Heart left ventricle (tissue), 16 donors: ENCODE data around the gene TXNDC9. TPM values are rescaled to one million over a fixed set of nuclear protein-coding genes. Genes with fewer than 3 reads are reported as not detected.
"Not testable (repeated sequence)": the region's sequence is repeated elsewhere in the genome, so short reads cannot be mapped to it uniquely, and the experiment has no call there.

ENCODE experiments used
- ATAC-seq, 4 donors: fragments of 200-7000 bp; cut with Tn5 transposase; one replicate each; pipeline ENCODE4 v1.9.1; 2020 to 2022; ENCODE audit warnings: moderate library complexity in 4 of 4, mild to moderate bottlenecking in 3 of 4, moderate number of reproducible peaks in 1 of 4
- DNase-seq, 5 donors: peaks; one replicate each; pipeline ENCODE4 v3.0.0-alpha.2; 2020
- H3K27ac ChIP-seq, 12 donors: fragments of 200-600 bp; sonication (generic) in 4 of 12; one replicate each; pipeline versions ENCODE4 v1.5.0 to v1.8.0; 2016 to 2022; ENCODE audit warnings: mild to moderate bottlenecking in 2 of 12
- H3K27me3 ChIP-seq, 9 donors: fragments of 200-600 bp; sonication (generic) in 2 of 9; one replicate each; pipeline versions ENCODE4 v1.5.1 to v1.8.0; 2016 to 2022; ENCODE audit warnings: mild to moderate bottlenecking in 3 of 9
- H3K36me3 ChIP-seq, 9 donors: fragments of 200-600 bp; sonication (generic) in 2 of 9; one replicate each; pipeline versions ENCODE4 v1.5.0 to v1.8.0; 2018 to 2022; ENCODE audit warnings: mild to moderate bottlenecking in 2 of 9
- H3K4me1 ChIP-seq, 12 donors: fragments of 200-600 bp; sonication (generic) in 4 of 12; one replicate each; pipeline versions ENCODE4 v1.5.0 to v1.8.0; 2016 to 2022; ENCODE audit warnings: mild to moderate bottlenecking in 3 of 12
- H3K4me3 ChIP-seq, 12 donors: fragments of 200-600 bp; sonication (generic) in 4 of 12; one replicate each; pipeline versions ENCODE4 v1.5.0 to v1.8.0; 2017 to 2022; ENCODE audit warnings: mild to moderate bottlenecking in 9 of 12, moderate library complexity in 4 of 12
- H3K9me3 ChIP-seq, 12 donors: fragments of 200-600 bp; sonication (generic) in 4 of 12; one replicate each; pipeline versions ENCODE4 v1.5.0 to v1.8.0; 2016 to 2022; ENCODE audit warnings: mild to moderate bottlenecking in 1 of 12
- CTCF ChIP-seq, 12 donors: fragments of 200-600 bp; sonication (generic) in 4 of 12; IDR thresholded peaks; one replicate each; pipeline versions ENCODE4 v1.5.0 to v1.8.0; 2018 to 2022; ENCODE audit warnings: antibody characterized with exemption in 12 of 12, mild to moderate bottlenecking in 5 of 12
- POLR2A ChIP-seq, 2 donors: fragments of 450-650 bp; IDR thresholded peaks; one replicate each; pipeline ENCODE4 v1.6.1; 2017; ENCODE audit warnings: antibody characterized with exemption in 2 of 2, mild to moderate bottlenecking in 2 of 2, moderate library complexity in 2 of 2
- WGBS, 4 donors: extraction: QIAGEN DNeasy Blood & Tissue Kit in 2 of 4; methylation state at CpG; one replicate each; pipeline versions ENCODE4 v1.1.5 to v1.1.7; 2013 to 2018; 5-methylcytosine and 5-hydroxymethylcytosine counted together
- intact Hi-C, 10 donors: fragments of 100-400 bp; cut with DNase I; formaldehyde crosslinking; loops; one replicate each; pipeline versions ENCODE4 v1.11.1 to v1.14.2; 2022
- polyA plus RNA-seq, 2 donors: library from polyadenylated mRNA; stranded (reverse); fragments of 200-250 nt; gene quantifications; one replicate each; pipeline ENCODE4 v1.2.3, GENCODE V29; 2013
- total RNA-seq, 9 donors: library from RNA; depleted of rRNA in 2 of 9; stranded (reverse); fragments of >200 nt in 2 of 9; fragmentation: NEBNext Ultra II Directional in 3 of 9; extraction: Animal tissue kit (Norgen Biotek cat#: 25700) in 3 of 9; gene quantifications; one replicate each; pipeline versions ENCODE4 v1.1.0 to v1.2.4, GENCODE V29; 2016 to 2023
- donor health status: ischemic (EF 13 %, LVEDD 7.1; RV severe dilation, severe dysfunction).
- donor health status: healthy with polysubstance abuse.
- donor health status: DM: no; HTN: yes; CAD: no.
- donor health status: DM: no; HTN: no; CAD: no.
- donor health status: ischemic (EF 25% LVEDD 6.9; RV normal size, moderate dysfunction).
- donor health status: ischemic (EF 25% LVEDD 5.7; RV mildly dilated, moderate dysfunction).
- donor health status: healthy.
- donor health status: DM: yes; HTN: yes; CAD: no.
- donor health status: ischemic (EF 35%, LVEDD 5.7; RV mildly dilated, moderate dysfunction).
- donor health status: nonischemic (EF 11% LVEDD 7.7; RV severe dilation, severe dysfunction).
- donor health status: DM: yes; HTN: yes; CAD: no.
- donor health status: PGD.
- donor health status: ischemic (EF 29% LVEDD 5.4; RV normal size, mild dysfunction).
- donor health status: nonischemic (EF 23%, LVEDD 6.1; RV moderate dilation, normal function).

The TXNDC9 gene
- total and polyA plus RNA-seq, 11 donors, result 15.8 to 37.5 (median 22.7) TPM

- no peak overlapping the region for H3K27ac ChIP-seq
- no peaks in the 10 kb centered on the region for H3K9me3 ChIP-seq
- 92 to 98% (median 94%) methylated on average over 3 of the region's 3 CpGs for WGBS, 4 donors
- intact Hi-C loops, result no loop called here
- no peak overlapping the region for H3K4me3 ChIP-seq
- ATAC-seq, result no peak
- H3K27me3 ChIP-seq, result no peaks in the 10 kb centered on the region
- no peak for TF ChIP-seq POLR2A (IDR thresholded peaks at IDR 0.05)
- no peak for TF ChIP-seq CTCF (IDR thresholded peaks at IDR 0.05)
- H3K4me1 ChIP-seq, result peaks cover 0 to 16% (median 2%) of the 10 kb centered on the region in 12 donors
- no peaks in the 10 kb centered on the region for H3K36me3 ChIP-seq
- no peak for DNase-seq
Observed at GRCh38 chr2:99348173-99348572, 12.0 kb upstream of the TXNDC9 start.

GRCh38 chr2:99346218-99346617, 10.1 kb upstream of the TXNDC9 start:
- ATAC-seq, result no peak
- intact Hi-C loops, result no loop called here

GRCh38 chr2:99345446-99345845, 9.3 kb upstream of the TXNDC9 start:
- H3K9me3 ChIP-seq, H3K4me3 ChIP-seq, DNase-seq, H3K36me3 ChIP-seq, H3K27me3 ChIP-seq, intact Hi-C loops, H3K27ac ChIP-seq, ATAC-seq: not testable (repeated sequence)
- peaks cover 0 to 16% (median 6%) of the 10 kb centered on the region in 12 donors for H3K4me1 ChIP-seq
- WGBS, 4 donors, result 96 to 98% (median 97%) methylated on average over 7 of the region's 7 CpGs

More at GRCh38 chr2:99346218-99346617, 10.1 kb upstream of the TXNDC9 start:
- Histone ChIP-seq H3K27ac (no peak overlapping the region), H3K36me3 (no peaks in the 10 kb centered on the region), H3K9me3 (no peaks in the 10 kb centered on the region), H3K4me3 (no peak overlapping the region), H3K27me3 (no peaks in the 10 kb centered on the region), H3K4me1 (peaks cover 0 to 16% (median 3%) of the 10 kb centered on the region in 12 donors)
- no peak for DNase-seq
- TF ChIP-seq CTCF (IDR thresholded peaks at IDR 0.05) (no peak), POLR2A (IDR thresholded peaks at IDR 0.05) (no peak)

GRCh38 chr2:99342536-99342935, 6.4 kb upstream of the TXNDC9 start:
- intact Hi-C loops, result no loop called here
- no peak for DNase-seq
- Histone ChIP-seq H3K36me3 (no peaks in the 10 kb centered on the region), H3K9me3 (no peaks in the 10 kb centered on the region), H3K27me3 (no peaks in the 10 kb centered on the region), H3K27ac (no peak overlapping the region), H3K4me3 (no peak overlapping the region), H3K4me1 (peaks cover 0 to 36% (median 17%) of the 10 kb centered on the region in 12 donors)
- 97 to 100% (median 99%) methylated on average over 2 of the region's 2 CpGs for WGBS, 4 donors
- TF ChIP-seq POLR2A (IDR thresholded peaks at IDR 0.05), result no peak
- no peak for TF ChIP-seq CTCF (IDR thresholded peaks at IDR 0.05)
- ATAC-seq, result no peak

GRCh38 chr2:99340669-99341236, 4.6 kb upstream of the TXNDC9 start:
- Histone ChIP-seq H3K4me1 (peaks cover 0 to 37% (median 18%) of the 10 kb centered on the region in 12 donors), H3K27ac (no peak overlapping the region), H3K27me3 (no peaks in the 10 kb centered on the region), H3K36me3 (no peaks in the 10 kb centered on the region), H3K4me3 (no peak overlapping the region), H3K9me3 (no peaks in the 10 kb centered on the region)
- WGBS, 4 donors, result 83 to 89% (median 89%) methylated on average over 8 of the region's 8 CpGs
- intact Hi-C loops, result no loop called here
- no peak for DNase-seq
- TF ChIP-seq CTCF (IDR thresholded peaks at IDR 0.05) (no peak), POLR2A (IDR thresholded peaks at IDR 0.05) (no peak)
- ATAC-seq, result no peak
